HG02870 (cell line): ENCODE measurements around the gene S1PR5.

Experiments
- ATAC-seq: cut with Tn5 transposase; IDR thresholded peaks from one replicate; pipeline ENCODE4 v1.9.1; 2021; ENCODE audit warnings: mild to moderate bottlenecking, moderate library complexity; ENCODE audit not compliant: unreplicated experiment

Gene S1PR5

GRCh38 chr19:10516671-10517286, 468 bp downstream of the S1PR5 start:
- no peak for ATAC-seq

GRCh38 chr19:10516064-10516385, 1.2 kb downstream of the S1PR5 start:
- ATAC-seq = no peak

GRCh38 chr19:10514211-10515145, 2.8 kb downstream of the S1PR5 start:
- ATAC-seq = no peak

- no peak for ATAC-seq
These were observed 4.0 kb downstream of the S1PR5 start for GRCh38 chr19:10513223-10513622.

GRCh38 chr19:10510301-10510802, 6.9 kb downstream of the S1PR5 start:
- no peak for ATAC-seq

GRCh38 chr19:10508707-10509106, 8.5 kb downstream of the S1PR5 start:
- ATAC-seq = no peak

GRCh38 chr19:10508036-10508435, 9.2 kb downstream of the S1PR5 start:
- ATAC-seq = no peak

GRCh38 chr19:10505583-10506229, 11.5 kb downstream of the S1PR5 start:
- no peak for ATAC-seq

- ATAC-seq = no peak
These were observed 14.1 kb downstream of the S1PR5 start, which contains the start of gene KEAP1 for GRCh38 chr19:10503002-10503789. TSS of gene KEAP1 (minus strand) at chr19:10503356. CDS start at chr19:10500033, 3,323 bp downstream.

- peak; percentile 87 for ATAC-seq
These were observed 14.7 kb downstream of the S1PR5 start for GRCh38 chr19:10502524-10503001.

- peak; percentile 27 for ATAC-seq
These were observed 15.2 kb downstream of the S1PR5 start for GRCh38 chr19:10501971-10502523.

- ATAC-seq = no peak
These were observed 17.0 kb downstream of the S1PR5 start for GRCh38 chr19:10500247-10500592.

- ATAC-seq = no peak
These were observed 17.5 kb downstream of the S1PR5 start for GRCh38 chr19:10499550-10500246.

GRCh38 chr19:10497371-10497770, 19.9 kb downstream of the S1PR5 start:
- no peak for ATAC-seq

GRCh38 chr19:10491472-10492047, 25.7 kb downstream of the S1PR5 start:
- no peak for ATAC-seq

- no peak for ATAC-seq
These were observed 30.7 kb downstream of the S1PR5 start for GRCh38 chr19:10486551-10486950.

GRCh38 chr19:10478903-10479384, 38.3 kb downstream of the S1PR5 start:
- no peak for ATAC-seq

- no peak for ATAC-seq
These were observed 38.8 kb downstream of the S1PR5 start for GRCh38 chr19:10478476-10478875.

- no peak for ATAC-seq
These were observed 42.2 kb downstream of the S1PR5 start for GRCh38 chr19:10474962-10475451.
